Parathyroid adenoma (tissue), 2 donors: ENCODE measurements around the gene FAM53B.

ENCODE experiments used
- H2AFZ ChIP-seq: fragments of 300-600 bp; sonication (generic); one replicate; pipeline ENCODE4 v1.7.0; 2017; ENCODE audit warnings: antibody characterized with exemption, mild to moderate bottlenecking
- H3K27ac ChIP-seq: fragments of 300-600 bp; sonication (generic); one replicate; pipeline ENCODE4 v1.7.0; 2017
- H3K27me3 ChIP-seq: fragments of 300-600 bp; sonication (generic); one replicate; pipeline ENCODE4 v1.7.0; 2017; ENCODE audit warnings: low read length; ENCODE audit not compliant: control insufficient read depth, insufficient read depth
- H3K36me3 ChIP-seq: fragments of 300-600 bp; sonication (generic); one replicate; pipeline ENCODE4 v1.7.0; 2017; ENCODE audit warnings: low read length; ENCODE audit not compliant: control insufficient read depth, insufficient read depth
- H3K4me1 ChIP-seq: fragments of 300-600 bp; sonication (generic); one replicate; pipeline ENCODE4 v1.7.0; 2017; ENCODE audit warnings: control low read depth
- H3K4me2 ChIP-seq: fragments of 300-600 bp; sonication (generic); one replicate; pipeline ENCODE4 v1.7.0; 2017; ENCODE audit warnings: low read length
- H3K4me3 ChIP-seq: fragments of 300-600 bp; sonication (generic); one replicate; pipeline ENCODE4 v1.7.0; 2017; ENCODE audit warnings: low read depth, low read length
- H3K79me2 ChIP-seq: fragments of 300-600 bp; sonication (generic); one replicate; pipeline ENCODE4 v1.7.0; 2017; ENCODE audit warnings: control low read depth
- H3K9ac ChIP-seq: fragments of 300-600 bp; sonication (generic); one replicate; pipeline ENCODE4 v1.7.0; 2017; ENCODE audit warnings: mild to moderate bottlenecking
- H3K9me3 ChIP-seq: fragments of 300-600 bp; sonication (generic); one replicate; pipeline ENCODE4 v1.7.0; 2017; ENCODE audit warnings: low read length; ENCODE audit not compliant: control insufficient read depth
- CTCF ChIP-seq: fragments of 300-600 bp; sonication (generic); IDR thresholded peaks from one replicate; pipeline ENCODE4 v1.7.0; 2017; ENCODE audit warnings: antibody characterized with exemption, mild to moderate bottlenecking
- donor health status: primary hyperparathyroidism.

FAM53B gene

GRCh38 chr10:124688889-124689670 lies 55.1 kb downstream of the FAM53B start:
- H3K27me3 ChIP-seq = no peaks in the 10 kb centered on the region
- H3K4me2 ChIP-seq = no peak overlapping the region
- H3K27ac ChIP-seq = peak overlapping the region; percentile 60
- H3K36me3 ChIP-seq = no peaks in the 10 kb centered on the region
- TF ChIP-seq CTCF = no peak
- no peaks in the 10 kb centered on the region for H3K9me3 ChIP-seq
- peaks cover 58% of the 10 kb centered on the region for H3K4me1 ChIP-seq
- H3K4me3 ChIP-seq = no peak overlapping the region
- no peak overlapping the region for H2AFZ ChIP-seq
- no peak overlapping the region for H3K9ac ChIP-seq
- peaks cover 16% of the 10 kb centered on the region for H3K79me2 ChIP-seq

GRCh38 chr10:124688386-124688785 lies 55.8 kb downstream of the FAM53B start:
- no peak overlapping the region for H3K9ac ChIP-seq
- no peak for TF ChIP-seq CTCF
- H3K36me3 ChIP-seq = no peaks in the 10 kb centered on the region
- H3K27me3 ChIP-seq = no peaks in the 10 kb centered on the region
- H3K9me3 ChIP-seq = no peaks in the 10 kb centered on the region
- H3K79me2 ChIP-seq = peaks cover 19% of the 10 kb centered on the region
- peak overlapping the region; percentile 60 for H3K27ac ChIP-seq
- no peak overlapping the region for H3K4me2 ChIP-seq
- no peak overlapping the region for H3K4me3 ChIP-seq
- peaks cover 59% of the 10 kb centered on the region for H3K4me1 ChIP-seq
- no peak overlapping the region for H2AFZ ChIP-seq

- no peak overlapping the region for H3K9ac ChIP-seq
- no peak overlapping the region for H2AFZ ChIP-seq
- H3K27ac ChIP-seq = peak overlapping the region; percentile 75
- no peaks in the 10 kb centered on the region for H3K27me3 ChIP-seq
- H3K36me3 ChIP-seq = no peaks in the 10 kb centered on the region
- H3K4me2 ChIP-seq = no peak overlapping the region
- H3K9me3 ChIP-seq = no peaks in the 10 kb centered on the region
- no peak for TF ChIP-seq CTCF
- peaks cover 27% of the 10 kb centered on the region for H3K79me2 ChIP-seq
- H3K4me1 ChIP-seq = peaks cover 59% of the 10 kb centered on the region
- H3K4me3 ChIP-seq = no peak overlapping the region
Measured at GRCh38 chr10:124686707-124687376, 57.3 kb downstream of the FAM53B start.

GRCh38 chr10:124685261-124685660 lies 58.9 kb downstream of the FAM53B start:
- no peak overlapping the region for H3K4me3 ChIP-seq
- no peak overlapping the region for H2AFZ ChIP-seq
- no peak overlapping the region for H3K9ac ChIP-seq
- TF ChIP-seq CTCF = no peak
- H3K27me3 ChIP-seq = no peaks in the 10 kb centered on the region
- H3K27ac ChIP-seq = peak overlapping the region; percentile 75
- no peak overlapping the region for H3K4me2 ChIP-seq
- H3K36me3 ChIP-seq = no peaks in the 10 kb centered on the region
- peaks cover 41% of the 10 kb centered on the region for H3K79me2 ChIP-seq
- H3K9me3 ChIP-seq = no peaks in the 10 kb centered on the region
- peaks cover 55% of the 10 kb centered on the region for H3K4me1 ChIP-seq
